HG03378 (cell line): ENCODE results near the gene MRTO4.
"Not testable (repeated sequence)": the region's sequence is repeated elsewhere in the genome, so short reads cannot be mapped to it uniquely, and the experiment has no call there.

Source experiments
- ATAC-seq: cut with Tn5 transposase; IDR thresholded peaks from one replicate; pipeline ENCODE4 v1.9.1; 2021; ENCODE audit warnings: mild to moderate bottlenecking, moderate library complexity; ENCODE audit not compliant: unreplicated experiment

Gene MRTO4

GRCh38 chr1:19251305-19252196, at the start of gene MRTO4, which contains the start of gene EMC1:
MRTO4 (plus strand) TSS chr1:19251805; CDS start chr1:19251836, 31 bp downstream.
EMC1 (minus strand) TSS chr1:19251524; CDS start chr1:19251509, 15 bp downstream.
- peak; percentile 71 for ATAC-seq

GRCh38 chr1:19202396-19202795, 49.2 kb upstream of the MRTO4 start:
- ATAC-seq = no peak

GRCh38 chr1:19203440-19203839, 48.2 kb upstream of the MRTO4 start:
- no peak for ATAC-seq

DNA sequence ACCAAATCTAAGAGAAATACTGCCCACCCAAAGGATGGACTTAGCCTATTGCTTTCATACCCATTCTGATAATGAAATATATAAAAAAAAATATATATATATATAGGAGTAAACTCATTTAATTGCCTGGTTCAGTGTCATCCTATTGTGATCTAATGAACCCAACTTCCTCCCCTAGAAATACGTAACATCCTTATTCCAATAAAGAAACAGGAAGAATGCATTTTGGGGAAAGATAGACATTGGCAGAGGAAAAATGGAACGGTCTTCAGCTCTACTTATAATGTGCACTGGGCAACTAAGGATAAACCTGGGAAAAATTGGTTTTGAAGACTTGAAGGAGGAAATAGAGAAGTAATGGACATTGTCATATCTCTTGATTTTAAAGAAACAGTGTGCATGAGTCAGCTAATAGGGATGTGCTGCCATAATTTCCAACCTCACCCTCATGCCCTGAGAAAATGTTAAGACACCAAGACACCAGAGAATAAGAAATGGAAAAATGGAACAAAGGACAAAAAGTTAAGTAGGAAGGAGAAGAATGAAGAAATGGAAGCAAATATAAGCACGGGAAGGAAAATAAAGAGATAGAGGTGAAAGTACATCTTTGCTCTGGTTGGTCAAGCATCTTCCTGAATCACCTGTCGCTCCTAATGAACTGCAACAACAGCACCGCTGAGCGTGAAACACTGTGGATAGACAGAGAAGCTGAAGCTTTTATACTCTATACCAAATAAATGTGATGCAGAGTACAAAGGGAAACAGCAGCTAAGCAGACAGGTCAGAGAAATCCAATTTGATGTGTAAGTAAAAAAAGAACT, 46.9 kb upstream of the MRTO4 start:
- ATAC-seq = no peak

GRCh38 chr1:19205403-19205802, 46.2 kb upstream of the MRTO4 start:
- ATAC-seq = no peak

DNA sequence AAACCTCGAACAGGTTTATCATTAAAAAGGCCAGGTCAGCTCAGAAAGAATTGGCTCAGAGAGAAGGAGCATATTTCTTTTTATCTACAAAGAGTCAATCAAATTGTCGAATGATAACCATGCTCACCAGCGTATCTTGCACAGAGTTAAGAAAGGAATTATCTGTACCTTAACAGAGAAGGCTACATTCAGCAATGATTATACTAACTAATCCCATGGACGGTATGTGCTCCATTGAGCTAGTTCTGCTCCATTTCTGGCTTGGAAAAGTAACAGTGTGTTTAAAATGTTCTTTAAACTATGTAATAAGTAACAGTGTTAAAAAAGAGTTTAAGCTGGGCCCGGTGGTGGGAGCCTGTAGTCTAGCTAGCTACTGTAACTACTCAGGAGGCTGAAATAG, 45.8 kb upstream of the MRTO4 start:
- no peak for ATAC-seq

DNA sequence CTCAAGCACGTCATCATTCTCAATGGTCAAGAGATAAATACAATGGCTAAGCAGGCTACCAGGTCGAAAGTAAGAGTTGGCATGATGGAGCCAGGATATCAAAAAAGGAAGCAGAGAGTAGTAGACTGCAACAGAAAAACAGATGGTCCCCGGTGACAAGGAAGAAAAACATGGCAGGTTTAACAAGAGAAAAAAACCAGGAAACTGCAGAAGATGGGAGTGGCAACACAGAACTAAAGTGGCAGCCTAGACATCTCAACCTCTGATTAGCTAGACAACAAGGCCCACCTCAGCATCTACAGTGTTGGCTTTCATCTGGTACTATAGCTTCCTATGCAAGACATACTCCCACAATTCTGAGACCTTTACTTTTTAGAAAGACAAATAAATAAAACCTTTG, 44.7 kb upstream of the MRTO4 start:
- ATAC-seq = no peak

- no peak for ATAC-seq
These were observed 42.7 kb upstream of the MRTO4 start for GRCh38 chr1:19208710-19209438.

- ATAC-seq = peak; percentile 48
These were observed 42.1 kb upstream of the MRTO4 start for GRCh38 chr1:19209439-19209989.

DNA sequence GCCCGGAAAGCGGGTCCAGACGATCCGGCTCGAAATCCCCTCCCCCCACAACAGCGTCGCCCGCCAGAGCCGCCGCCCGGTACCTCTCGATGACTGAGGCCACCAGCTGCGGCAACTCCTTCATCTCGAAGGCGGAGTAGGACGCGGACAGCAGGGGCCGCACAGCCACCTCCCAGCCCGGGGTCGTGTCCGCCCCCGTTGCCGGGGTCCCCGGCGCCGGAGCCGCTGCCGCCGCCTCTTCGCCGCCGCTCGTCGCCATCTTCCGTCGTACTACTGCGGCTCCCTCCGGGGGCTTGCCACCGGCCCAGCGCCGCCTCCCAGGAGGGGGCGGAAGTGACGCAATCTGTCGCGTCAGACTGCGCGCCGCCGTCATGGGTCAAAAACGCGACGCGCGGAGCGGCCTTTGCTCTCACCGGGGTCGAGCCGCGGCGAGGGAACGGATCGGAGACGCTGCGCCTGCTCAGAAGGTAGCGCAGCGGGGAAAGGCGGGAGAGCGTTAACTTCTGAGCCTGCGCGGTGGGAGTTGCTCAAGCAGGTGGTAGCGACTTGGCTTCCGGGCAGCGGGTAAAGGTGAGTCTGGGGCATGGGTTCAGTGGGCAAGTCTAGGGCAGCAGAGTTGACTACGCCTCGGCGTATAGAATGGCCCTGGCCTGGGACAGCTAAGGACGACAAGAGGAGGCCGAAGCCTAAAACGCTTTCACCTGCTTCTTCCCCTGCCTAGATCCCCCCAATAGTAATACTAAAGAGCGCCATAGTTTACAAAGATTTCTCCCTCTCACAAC, 41.4 kb upstream of the MRTO4 start, which contains the start of gene UBR4:
UBR4 (minus strand) TSS at position 277 of the 782 bp plus-strand sequence; CDS start at position 259, 18 bp downstream.
- peak; percentile 62 for ATAC-seq

DNA sequence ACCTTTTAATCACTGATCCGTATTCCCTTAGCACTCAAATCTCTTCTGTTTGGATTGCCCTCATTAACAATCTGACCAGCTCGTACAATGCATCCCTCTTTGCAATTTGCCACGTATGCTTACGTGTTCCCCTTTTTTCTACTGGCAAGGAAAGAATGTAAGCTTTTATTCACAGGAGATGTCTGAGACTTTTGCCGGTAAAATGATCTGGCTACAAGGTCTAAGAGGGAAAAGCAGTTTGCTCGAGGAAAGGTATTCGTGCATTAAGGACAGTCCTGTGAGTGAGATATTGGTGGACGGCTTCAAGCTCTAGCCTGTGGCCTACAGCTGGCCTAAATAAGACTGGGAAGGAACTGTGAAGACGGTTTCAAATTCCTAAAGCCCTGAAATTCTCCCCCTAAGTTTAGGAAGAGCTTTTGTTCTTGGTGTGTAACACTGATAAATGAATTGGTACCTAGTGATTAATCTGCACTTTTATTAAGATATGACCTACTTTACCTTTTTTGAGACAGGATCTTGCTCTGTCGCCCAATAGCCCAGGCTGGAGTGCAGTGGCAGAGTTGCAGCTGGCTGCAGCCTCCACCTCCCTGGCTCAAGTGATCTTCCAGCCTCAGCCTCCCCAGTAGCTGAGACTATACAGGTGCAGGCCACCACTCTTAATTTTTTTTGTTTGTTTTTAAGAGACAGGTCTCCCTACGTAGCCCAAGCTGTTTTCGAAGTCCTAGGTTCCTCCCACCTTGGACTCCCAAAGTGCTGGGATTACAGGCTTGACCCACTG, 40.6 kb upstream of the MRTO4 start:
- no peak for ATAC-seq

DNA sequence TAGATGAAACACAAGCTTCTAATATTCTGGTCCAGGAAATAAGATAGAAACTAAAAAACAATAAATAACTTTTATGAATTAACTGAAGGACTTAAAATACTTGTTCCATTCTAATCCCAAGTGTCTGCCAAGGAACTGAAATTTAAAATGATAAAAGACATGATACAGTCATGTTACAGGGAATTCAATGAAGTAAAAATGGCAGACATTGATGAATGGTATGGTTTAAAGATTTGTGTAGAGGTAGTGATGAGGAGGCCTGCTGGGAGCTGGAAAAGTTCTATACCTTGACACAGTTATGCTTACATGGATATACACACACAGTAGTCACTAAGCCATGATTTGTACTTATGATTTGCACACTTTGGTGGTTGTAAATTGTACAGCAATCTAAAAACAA, 39.4 kb upstream of the MRTO4 start:
- ATAC-seq = no peak

- no peak for ATAC-seq
These were observed 38.0 kb upstream of the MRTO4 start for GRCh38 chr1:19213580-19213979.

DNA sequence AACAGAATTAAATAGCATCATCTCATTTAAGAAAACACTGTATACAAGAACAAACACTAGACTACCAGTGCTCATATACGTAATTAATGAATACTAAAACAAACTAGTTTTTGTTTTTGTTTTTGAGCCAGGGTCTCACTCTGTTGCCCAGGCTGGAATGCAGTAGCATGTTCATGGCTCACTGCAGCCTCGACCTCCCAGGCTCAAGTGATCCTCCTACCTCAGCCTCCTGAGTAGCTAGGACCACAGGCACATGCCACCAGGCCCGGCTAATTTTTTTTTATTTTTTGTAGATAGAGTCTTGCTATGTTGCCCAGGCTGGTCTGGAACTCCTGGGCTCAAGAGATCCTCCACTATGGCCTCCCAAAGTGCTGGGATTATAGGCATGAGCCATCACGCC, 35.0 kb upstream of the MRTO4 start:
- not testable (repeated sequence) for ATAC-seq

DNA sequence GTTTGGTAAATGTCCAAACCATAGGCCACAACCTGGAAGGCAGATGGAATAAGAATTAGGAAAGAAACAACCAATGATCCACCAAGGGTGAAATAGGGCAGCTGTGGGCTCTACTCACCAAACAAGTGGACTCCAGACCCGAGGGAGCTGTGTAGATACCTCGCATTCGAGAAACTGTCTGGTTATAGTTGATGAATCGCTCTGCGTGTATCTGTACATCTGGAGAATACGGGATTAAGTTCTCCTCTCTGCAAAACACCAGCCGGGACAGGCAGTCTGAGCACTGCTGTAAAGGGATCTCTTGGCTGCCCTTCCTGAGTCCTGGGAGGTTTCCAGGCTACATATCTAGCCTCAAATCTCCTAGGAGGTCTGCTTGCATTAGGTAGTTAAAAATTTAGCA, 32.2 kb upstream of the MRTO4 start:
- no peak for ATAC-seq

- no peak for ATAC-seq
These were observed 31.3 kb upstream of the MRTO4 start for GRCh38 chr1:19220080-19220846.

GRCh38 chr1:19220991-19221390, 30.6 kb upstream of the MRTO4 start:
- no peak for ATAC-seq

- ATAC-seq = no peak
These were observed 29.0 kb upstream of the MRTO4 start for GRCh38 chr1:19222573-19222972.
